Measurements from ENCODE around the gene RRM2. TPM values are rescaled to one million over a fixed set of nuclear protein-coding genes. Genes with fewer than 3 reads are reported as not detected.
"Not testable (repeated sequence)": the region's sequence is repeated elsewhere in the genome, so short reads cannot be mapped to it uniquely, and the experiment has no call there.

The RRM2 gene
- total and polyA plus RNA-seq, 2 experiments from 2014 or later, result 108 to 119 TPM

GRCh38 chr2:10097352-10098148 is 25.0 kb upstream of the RRM2 start (continued):
- no peak for TF ChIP-seq REST (IDR thresholded peaks at IDR 0.05; ENCODE audit: unreplicated experiment)

- H4K20me1 ChIP-seq (replicated peaks; ENCODE audit: insufficient read depth), result no peaks in the 10 kb centered on the region
- H2AFZ ChIP-seq, result no peak overlapping the region
- no peaks in the 10 kb centered on the region for H3K27me3 ChIP-seq (ENCODE audit: insufficient read depth)
- H3K4me1 Mint-ChIP-seq, result peaks cover 12% of the 10 kb centered on the region
- H3F3A ChIP-seq (replicated peaks; ENCODE audit: low read depth), result no peaks in the 10 kb centered on the region
- no peaks in the 10 kb centered on the region for H3K79me2 ChIP-seq (replicated peaks; ENCODE audit: insufficient read depth)
- H3K4me2 ChIP-seq, result no peak overlapping the region
- no peak overlapping the region for H3K27ac ChIP-seq (ENCODE audit: low read depth)
- H3K4me3 Mint-ChIP-seq, result no peak overlapping the region
- no peaks in the 10 kb centered on the region for H3K4me1 ChIP-seq (ENCODE audit: insufficient read depth)
- H3K27me3 Mint-ChIP-seq (ENCODE audit: insufficient read depth, low read depth, poor library complexity), result peaks cover 15% of the 10 kb centered on the region
- peaks cover 13% of the 10 kb centered on the region for H3K9me3 Mint-ChIP-seq
- H3K36me3 Mint-ChIP-seq (ENCODE audit: low read depth), result peaks cover 5% of the 10 kb centered on the region; the same call in 2 of the 3 replicates
- no peak for ATAC-seq
- no peaks in the 10 kb centered on the region for H3K9me2 ChIP-seq (ENCODE audit: insufficient read depth)
- no peak for DNase-seq (ENCODE audit: low spot score)
- no peak overlapping the region for H3K4me3 ChIP-seq
- no peak overlapping the region for H3K27ac Mint-ChIP-seq
- no peak for TF ChIP-seq EZH2 (IDR thresholded peaks at IDR 0.05; ENCODE audit: low read depth, unreplicated experiment)
- H3K36me3 ChIP-seq (ENCODE audit: insufficient read depth), result no peaks in the 10 kb centered on the region
Observed at GRCh38 chr2:10101491-10101890, 21.0 kb upstream of the RRM2 start.

GRCh38 chr2:10103179-10103578 is 19.4 kb upstream of the RRM2 start:
- DNase-seq (ENCODE audit: low spot score) (no peak), ATAC-seq (no peak)
- TF ChIP-seq EZH2phosphoT487 (IDR thresholded peaks at IDR 0.05; ENCODE audit: unreplicated experiment) (no peak), STAT1 (IDR thresholded peaks at IDR 0.05; ENCODE audit: unreplicated experiment) (no peak), POLR2AphosphoS5 (IDR thresholded peaks at IDR 0.05; ENCODE audit: low read depth) (no peak), CREB1 (CRISPR knock-in tag; IDR thresholded peaks at IDR 0.05; ENCODE audit: low read depth) (no peak), CTCF (conservative IDR thresholded peaks at IDR 0.05; ENCODE audit: low read depth in 2 of 2) (no peak), EZH2 (IDR thresholded peaks at IDR 0.05; ENCODE audit: low read depth, unreplicated experiment) (no peak), REST (IDR thresholded peaks at IDR 0.05; ENCODE audit: unreplicated experiment) (no peak), ZNF331 (CRISPR knock-in tag; IDR thresholded peaks at IDR 0.05; ENCODE audit: low read depth) (no peak)
- H3K79me2 ChIP-seq (replicated peaks; ENCODE audit: insufficient read depth), result no peaks in the 10 kb centered on the region
- H3K9me2 ChIP-seq (ENCODE audit: insufficient read depth), result 0 out of 2 replicates have a peak, but pooled peaks cover 3% of the 10 kb centered on the region
- no peaks in the 10 kb centered on the region for H3F3A ChIP-seq (replicated peaks; ENCODE audit: low read depth)
- Mint-ChIP-seq H3K4me3 (no peak overlapping the region), H3K27ac (no peak overlapping the region), H3K36me3 (ENCODE audit: low read depth) (peaks cover 12% of the 10 kb centered on the region; the same call in 2 of the 3 replicates), H3K9me3 (peaks cover 20% of the 10 kb centered on the region), H3K4me1 (no peaks in the 10 kb centered on the region; the same call in 2 of the 3 replicates), H3K27me3 (ENCODE audit: insufficient read depth, low read depth, poor library complexity) (peaks cover 8% of the 10 kb centered on the region)
- H3K4me3 ChIP-seq, result no peak overlapping the region
- H2AFZ ChIP-seq, result no peak overlapping the region
- no peak overlapping the region for H3K4me2 ChIP-seq
- H3K27ac ChIP-seq (ENCODE audit: low read depth), result no peak overlapping the region
- H3K36me3 ChIP-seq (ENCODE audit: insufficient read depth), result no peaks in the 10 kb centered on the region
- no peaks in the 10 kb centered on the region for H4K20me1 ChIP-seq (replicated peaks; ENCODE audit: insufficient read depth)
- no peaks in the 10 kb centered on the region for H3K4me1 ChIP-seq (ENCODE audit: insufficient read depth)
- no peaks in the 10 kb centered on the region for H3K27me3 ChIP-seq (ENCODE audit: insufficient read depth)

- H3K27me3 ChIP-seq (ENCODE audit: insufficient read depth); ATAC-seq; H3K9me2 ChIP-seq (ENCODE audit: insufficient read depth); H3K36me3 ChIP-seq (ENCODE audit: insufficient read depth); H3F3A ChIP-seq (replicated peaks; ENCODE audit: low read depth); H2AFZ ChIP-seq; DNase-seq (ENCODE audit: low spot score); H3K4me2 ChIP-seq; H3K27me3 Mint-ChIP-seq (ENCODE audit: insufficient read depth, low read depth, poor library complexity); H3K4me1 Mint-ChIP-seq; H4K20me1 ChIP-seq (replicated peaks; ENCODE audit: insufficient read depth); H3K79me2 ChIP-seq (replicated peaks; ENCODE audit: insufficient read depth); H3K27ac ChIP-seq (ENCODE audit: low read depth); H3K4me3 Mint-ChIP-seq; H3K4me1 ChIP-seq (ENCODE audit: insufficient read depth); H3K27ac Mint-ChIP-seq; H3K4me3 ChIP-seq: not testable (repeated sequence)
- H3K36me3 Mint-ChIP-seq (ENCODE audit: low read depth), result peaks cover 12% of the 10 kb centered on the region; the same call in 2 of the 3 replicates
- H3K9me3 Mint-ChIP-seq, result peaks cover 20% of the 10 kb centered on the region
Observed at GRCh38 chr2:10104906-10105305, 17.6 kb upstream of the RRM2 start.
